Calu3 (cell line): ENCODE results near the gene USP38. TPM values are rescaled to one million over a fixed set of nuclear protein-coding genes. Genes with fewer than 3 reads are reported as not detected.

Experiments
- BruUV-seq: library from RNA; stranded (reverse); fragments of 400-500 nt; replicated peaks from 2 replicates; lab custom pipeline; 2021; lab: Mats Ljungman, UMichigan
- CTCF ChIA-PET: fragments of 300-600 bp; sonication (Branson Sonifier 250); formaldehyde crosslinking; loops from one replicate; lab custom pipeline; 2022; ENCODE audit warnings: antibody characterized with exemption; lab: Charles Lee
- DNase-seq: peaks from one replicate; pipeline ENCODE4 v3.0.0; 2022
- H3K27ac Mint-ChIP-seq: one replicate; pipeline ENCODE4 v1.8.0; 2022; ENCODE audit warnings: mixed read lengths; ENCODE audit not compliant: unreplicated experiment
- H3K27me3 Mint-ChIP-seq: one replicate; pipeline ENCODE4 v1.8.0; 2022; ENCODE audit warnings: mixed read lengths; ENCODE audit not compliant: unreplicated experiment
- H3K36me3 Mint-ChIP-seq: one replicate; pipeline ENCODE4 v1.8.0; 2022; ENCODE audit warnings: mild to moderate bottlenecking, moderate library complexity, mixed read lengths; ENCODE audit not compliant: insufficient read depth, unreplicated experiment
- H3K4me1 Mint-ChIP-seq: one replicate; pipeline ENCODE4 v1.8.0; 2022; ENCODE audit warnings: mild to moderate bottlenecking, low read depth, mixed read lengths; ENCODE audit not compliant: unreplicated experiment
- H3K4me3 Mint-ChIP-seq: one replicate; pipeline ENCODE4 v1.8.0; 2022; ENCODE audit warnings: mild to moderate bottlenecking, low read depth, moderate library complexity, mixed read lengths; ENCODE audit not compliant: unreplicated experiment
- H3K9me3 Mint-ChIP-seq: one replicate; pipeline ENCODE4 v1.8.0; 2022; ENCODE audit warnings: low read depth, mixed read lengths; ENCODE audit not compliant: unreplicated experiment
- CTCF ChIP-seq: fragments of 200-600 bp; IDR thresholded peaks from one replicate; pipeline ENCODE4 v1.8.0; 2022; ENCODE audit warnings: antibody characterized with exemption; ENCODE audit not compliant: unreplicated experiment
- intact Hi-C: fragments of 100-400 bp; cut with micrococcal nuclease; formaldehyde crosslinking; loops from one replicate; pipeline ENCODE4 v1.10.0; 2022; ENCODE audit not compliant: unreplicated experiment
- total RNA-seq: library from RNA; stranded (reverse); gene quantifications from 2 replicates; pipeline ENCODE4 v1.2.3, GENCODE V29; 2022

Gene USP38
- total RNA-seq, 1 experiment from 2014 or later: 15.9 TPM

- Mint-ChIP-seq H3K27ac (no peak overlapping the region), H3K4me3 (peak overlapping the region; percentile 45)
- intact Hi-C loops: no loop called here
Measured at GRCh38 chr4:143188136-143189088, 3.7 kb downstream of the USP38 start.

GRCh38 chr4:143189528-143189927 lies 4.8 kb downstream of the USP38 start:
- Mint-ChIP-seq H3K4me3 (peak overlapping the region; percentile 45), H3K4me1 (peaks cover 20% of the 10 kb centered on the region), H3K36me3 (peaks cover 27% of the 10 kb centered on the region), H3K9me3 (no peaks in the 10 kb centered on the region), H3K27me3 (no peaks in the 10 kb centered on the region), H3K27ac (peak overlapping the region; percentile 53)
- no TSS peak for BruUV-seq
- intact Hi-C loops: no loop called here
- no peak for DNase-seq
- CTCF ChIA-PET: no interaction called here
- no peak for TF ChIP-seq CTCF

More at GRCh38 chr4:143188136-143189088, 3.7 kb downstream of the USP38 start:
- Mint-ChIP-seq H3K36me3 (peaks cover 37% of the 10 kb centered on the region), H3K4me1 (peaks cover 27% of the 10 kb centered on the region), H3K9me3 (no peaks in the 10 kb centered on the region), H3K27me3 (no peaks in the 10 kb centered on the region)
- CTCF ChIA-PET: no interaction called here
- no TSS peak for BruUV-seq
- DNase-seq: no peak
- TF ChIP-seq CTCF: no peak

- Mint-ChIP-seq H3K36me3 (peaks cover 12% of the 10 kb centered on the region), H3K27ac (no peak overlapping the region), H3K4me3 (no peak overlapping the region), H3K4me1 (no peaks in the 10 kb centered on the region), H3K9me3 (no peaks in the 10 kb centered on the region), H3K27me3 (no peaks in the 10 kb centered on the region)
- no TSS peak for BruUV-seq
- CTCF ChIA-PET: no interaction called here
- no peak for DNase-seq
- intact Hi-C loops: no loop called here
- TF ChIP-seq CTCF: no peak
Measured at GRCh38 chr4:143195581-143195980, 10.9 kb downstream of the USP38 start.

GRCh38 chr4:143196323-143196722 lies 11.6 kb downstream of the USP38 start:
- intact Hi-C loops: no loop called here
- DNase-seq: no peak
- Mint-ChIP-seq H3K4me3 (no peak overlapping the region), H3K27ac (no peak overlapping the region), H3K4me1 (no peaks in the 10 kb centered on the region), H3K9me3 (no peaks in the 10 kb centered on the region), H3K36me3 (peaks cover 12% of the 10 kb centered on the region), H3K27me3 (no peaks in the 10 kb centered on the region)
- CTCF ChIA-PET: no interaction called here
- no peak for TF ChIP-seq CTCF
- BruUV-seq: no TSS peak
